Panc1 (cell line): ENCODE measurements around the gene NPSR1. TPM values are rescaled to one million over a fixed set of nuclear protein-coding genes. Genes with fewer than 3 reads are reported as not detected.

Source experiments
- ATAC-seq: fragments of 200-7000 bp; cut with Tn5 transposase; 2 replicates; pipeline ENCODE4 v1.9.1; 2020; ENCODE audit warnings: mild to moderate bottlenecking, moderate library complexity
- BruUV-seq: library from RNA; stranded (reverse); fragments of 400-500 nt; replicated peaks from 2 replicates; lab custom pipeline; 2021; lab: Mats Ljungman, UMichigan
- CTCF ChIA-PET: fragments of 300-600 bp; sonication (Branson Sonifier 250); formaldehyde crosslinking; loops from one replicate; lab custom pipeline; 2022; ENCODE audit warnings: antibody characterized with exemption; lab: Charles Lee
- POLR2A ChIA-PET: fragments of 300-600 bp; sonication (Branson Sonifier 250); formaldehyde crosslinking; loops from one replicate; lab custom pipeline; 2022; ENCODE audit warnings: antibody characterized with exemption; lab: Charles Lee
- DNase-seq: peaks from one replicate; pipeline ENCODE4 v3.0.0-alpha.2; 2010; ENCODE audit warnings: low read depth, low spot score
- H3K27ac ChIP-seq: 2 replicates; pipeline ENCODE4 v1.5.1; 2011; ENCODE audit warnings: mild to moderate bottlenecking, low read length, inconsistent platforms
- H3K27me3 ChIP-seq: fragments of 200-500 bp; sonication (Bioruptor generic); 2 replicates; pipeline ENCODE4 v1.6.0; 2014; ENCODE audit warnings: low read length, inconsistent platforms; ENCODE audit not compliant: control insufficient read depth, insufficient read depth
- H3K36me3 ChIP-seq: fragments of 200-500 bp; sonication (Bioruptor generic); 2 replicates; pipeline ENCODE4 v1.5.1; 2014; ENCODE audit warnings: inconsistent platforms, mild to moderate bottlenecking, low read length, moderate library complexity; ENCODE audit not compliant: control insufficient read depth, insufficient read depth
- H3K4me1 ChIP-seq: 2 replicates; pipeline ENCODE4 v1.5.1; 2011; ENCODE audit warnings: inconsistent platforms, mild to moderate bottlenecking, low read length, moderate library complexity; ENCODE audit not compliant: control insufficient read depth, insufficient read depth
- H3K4me3 ChIP-seq, 2 experiments: 2 replicates each; pipeline ENCODE4 v1.5.1; 2011 to 2012; ENCODE audit warnings: low read depth in 2 of 2, low read length in 2 of 2, mild to moderate bottlenecking in 2 of 2, inconsistent platforms in 1 of 2, moderate library complexity in 1 of 2
- H3K9me3 ChIP-seq: fragments of 200-500 bp; sonication (Bioruptor generic); 2 replicates; pipeline ENCODE4 v1.5.1; 2014; ENCODE audit warnings: low read depth, mild to moderate bottlenecking, inconsistent platforms, low read length, moderate library complexity; ENCODE audit not compliant: control insufficient read depth, insufficient read depth
- POLR2AphosphoS5 ChIP-seq: IDR thresholded peaks from 2 replicates; pipeline ENCODE4 v1.6.1; 2012; ENCODE audit warnings: mild to moderate bottlenecking, low read depth, low read length, moderate library complexity
- SIN3A ChIP-seq: IDR thresholded peaks from 2 replicates; pipeline ENCODE4 v1.6.1; 2012; ENCODE audit warnings: low read depth, mild to moderate bottlenecking, low read length, moderate library complexity, borderline replicate concordance; ENCODE audit not compliant: insufficient read depth
- TCF7L2 ChIP-seq: IDR thresholded peaks from 2 replicates; pipeline ENCODE4 v1.6.1; 2011; ENCODE audit warnings: mild to moderate bottlenecking, low read depth, low read length, inconsistent platforms
- in situ Hi-C: cut with HindIII; loops from 2 replicates; pipeline ENCODE4 v1.10.0; 2016; ENCODE audit warnings: low sequenced_read_pairs, low pct_unique_long_range_greater_than_20kb
- intact Hi-C: fragments of 100-400 bp; cut with micrococcal nuclease; formaldehyde crosslinking; loops from one replicate; pipeline ENCODE4 v1.10.0; 2022; ENCODE audit not compliant: unreplicated experiment
- total RNA-seq: library from RNA; stranded (reverse); gene quantifications from one replicate; pipeline ENCODE4 v1.2.1, GENCODE V29; 2021; ENCODE audit not compliant: unreplicated experiment
- TF ChIP-seq, protein P1 (sequence below): fragments of 450-650 bp; IDR thresholded peaks from 2 replicates; pipeline ENCODE4 v1.5.1; 2017; ENCODE audit warnings: mild to moderate bottlenecking
- TF ChIP-seq, protein P2 (sequence below), 2 experiments: IDR thresholded peaks; 2 replicates each; pipeline ENCODE4 v1.6.1; 2011 to 2012; ENCODE audit warnings: low read depth in 2 of 2, control low read depth in 1 of 2, low read length in 1 of 2, mild to moderate bottlenecking in 1 of 2, moderate library complexity in 1 of 2; ENCODE audit not compliant: insufficient read depth in 1 of 2

Gene NPSR1
- total RNA-seq, 1 experiment from 2014 or later: not detected

DNA sequence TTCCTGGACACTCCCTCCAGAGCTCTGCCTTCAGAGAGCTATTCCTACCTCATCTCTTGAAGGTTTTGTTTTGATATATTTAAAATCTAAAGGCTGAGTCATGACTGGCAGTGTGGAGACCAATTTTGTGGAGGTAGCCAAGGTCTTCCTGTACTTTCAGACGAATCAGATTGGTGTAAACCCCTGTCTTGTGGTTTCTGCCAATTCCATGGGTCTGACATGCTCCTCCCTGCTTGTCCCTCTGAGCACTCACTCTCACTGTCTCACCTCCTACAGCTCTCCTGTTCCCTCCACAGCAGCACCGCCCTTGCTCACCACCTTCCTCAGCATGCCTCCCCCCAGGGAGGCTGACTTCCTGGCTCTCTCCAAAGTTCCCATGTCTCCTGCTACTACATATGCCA, 179.8 kb downstream of the NPSR1 start:
- Histone ChIP-seq H3K27ac (no peak overlapping the region), H3K4me1 (no peaks in the 10 kb centered on the region), H3K36me3 (no peaks in the 10 kb centered on the region), H3K27me3 (no peaks in the 10 kb centered on the region), H3K4me3 (no peak overlapping the region), H3K9me3 (no peaks in the 10 kb centered on the region)
- ChIA-PET CTCF (no interaction called here), POLR2A (no interaction called here)
- TF ChIP-seq TCF7L2 (no peak), POLR2AphosphoS5 (no peak), SIN3A (no peak)
- TF ChIP-seq, protein P1, sequence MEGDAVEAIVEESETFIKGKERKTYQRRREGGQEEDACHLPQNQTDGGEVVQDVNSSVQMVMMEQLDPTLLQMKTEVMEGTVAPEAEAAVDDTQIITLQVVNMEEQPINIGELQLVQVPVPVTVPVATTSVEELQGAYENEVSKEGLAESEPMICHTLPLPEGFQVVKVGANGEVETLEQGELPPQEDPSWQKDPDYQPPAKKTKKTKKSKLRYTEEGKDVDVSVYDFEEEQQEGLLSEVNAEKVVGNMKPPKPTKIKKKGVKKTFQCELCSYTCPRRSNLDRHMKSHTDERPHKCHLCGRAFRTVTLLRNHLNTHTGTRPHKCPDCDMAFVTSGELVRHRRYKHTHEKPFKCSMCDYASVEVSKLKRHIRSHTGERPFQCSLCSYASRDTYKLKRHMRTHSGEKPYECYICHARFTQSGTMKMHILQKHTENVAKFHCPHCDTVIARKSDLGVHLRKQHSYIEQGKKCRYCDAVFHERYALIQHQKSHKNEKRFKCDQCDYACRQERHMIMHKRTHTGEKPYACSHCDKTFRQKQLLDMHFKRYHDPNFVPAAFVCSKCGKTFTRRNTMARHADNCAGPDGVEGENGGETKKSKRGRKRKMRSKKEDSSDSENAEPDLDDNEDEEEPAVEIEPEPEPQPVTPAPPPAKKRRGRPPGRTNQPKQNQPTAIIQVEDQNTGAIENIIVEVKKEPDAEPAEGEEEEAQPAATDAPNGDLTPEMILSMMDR: no peak
- TF ChIP-seq, protein P2, sequence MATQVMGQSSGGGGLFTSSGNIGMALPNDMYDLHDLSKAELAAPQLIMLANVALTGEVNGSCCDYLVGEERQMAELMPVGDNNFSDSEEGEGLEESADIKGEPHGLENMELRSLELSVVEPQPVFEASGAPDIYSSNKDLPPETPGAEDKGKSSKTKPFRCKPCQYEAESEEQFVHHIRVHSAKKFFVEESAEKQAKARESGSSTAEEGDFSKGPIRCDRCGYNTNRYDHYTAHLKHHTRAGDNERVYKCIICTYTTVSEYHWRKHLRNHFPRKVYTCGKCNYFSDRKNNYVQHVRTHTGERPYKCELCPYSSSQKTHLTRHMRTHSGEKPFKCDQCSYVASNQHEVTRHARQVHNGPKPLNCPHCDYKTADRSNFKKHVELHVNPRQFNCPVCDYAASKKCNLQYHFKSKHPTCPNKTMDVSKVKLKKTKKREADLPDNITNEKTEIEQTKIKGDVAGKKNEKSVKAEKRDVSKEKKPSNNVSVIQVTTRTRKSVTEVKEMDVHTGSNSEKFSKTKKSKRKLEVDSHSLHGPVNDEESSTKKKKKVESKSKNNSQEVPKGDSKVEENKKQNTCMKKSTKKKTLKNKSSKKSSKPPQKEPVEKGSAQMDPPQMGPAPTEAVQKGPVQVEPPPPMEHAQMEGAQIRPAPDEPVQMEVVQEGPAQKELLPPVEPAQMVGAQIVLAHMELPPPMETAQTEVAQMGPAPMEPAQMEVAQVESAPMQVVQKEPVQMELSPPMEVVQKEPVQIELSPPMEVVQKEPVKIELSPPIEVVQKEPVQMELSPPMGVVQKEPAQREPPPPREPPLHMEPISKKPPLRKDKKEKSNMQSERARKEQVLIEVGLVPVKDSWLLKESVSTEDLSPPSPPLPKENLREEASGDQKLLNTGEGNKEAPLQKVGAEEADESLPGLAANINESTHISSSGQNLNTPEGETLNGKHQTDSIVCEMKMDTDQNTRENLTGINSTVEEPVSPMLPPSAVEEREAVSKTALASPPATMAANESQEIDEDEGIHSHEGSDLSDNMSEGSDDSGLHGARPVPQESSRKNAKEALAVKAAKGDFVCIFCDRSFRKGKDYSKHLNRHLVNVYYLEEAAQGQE (IDR thresholded peaks at IDR 0.05; ENCODE audit: insufficient read depth in 1 of 2, low read depth in 2 of 2, low read length in 1 of 2): no peak
- DNase-seq (no peak), ATAC-seq (peak; percentile 46; the same call in 1 of the 2 replicates)
- in situ Hi-C loops: no loop called here
- BruUV-seq: no TSS peak
- intact Hi-C loops: no loop called here

DNA sequence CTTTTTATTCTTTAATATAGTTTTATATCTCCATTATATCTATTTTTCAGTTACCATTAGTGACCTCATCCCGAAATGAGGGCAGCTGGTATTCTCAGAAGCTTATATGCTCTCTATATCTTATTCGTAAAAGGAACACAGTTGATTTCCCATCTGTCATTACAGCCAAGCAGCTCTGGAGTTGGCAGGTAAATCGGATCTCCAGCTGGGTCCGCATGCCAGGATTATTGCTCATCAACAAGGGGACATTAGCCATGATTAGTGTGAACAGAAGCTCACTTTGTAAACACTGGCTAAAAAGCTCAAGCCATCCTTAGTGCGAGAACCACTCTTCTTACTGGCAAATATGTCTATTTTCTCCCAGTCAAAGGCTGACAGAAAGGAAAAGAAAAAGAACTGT, 180.3 kb downstream of the NPSR1 start:
- CTCF ChIA-PET: interaction anchor here (0.7 kb wide), 1 partner anchor 14 kb away, joined by 3 read pairs; no protein-coding TSS in a partner anchor
- Histone ChIP-seq H3K27me3 (no peaks in the 10 kb centered on the region), H3K4me3 (no peak overlapping the region), H3K27ac (no peak overlapping the region), H3K36me3 (no peaks in the 10 kb centered on the region), H3K9me3 (no peaks in the 10 kb centered on the region), H3K4me1 (no peaks in the 10 kb centered on the region)
- ATAC-seq: no peak
- POLR2A ChIA-PET: no interaction called here
- in situ Hi-C loops: no loop called here
- DNase-seq: no peak
- no peak for TF ChIP-seq TCF7L2
- no peak for TF ChIP-seq POLR2AphosphoS5
- TF ChIP-seq SIN3A: no peak
- TF ChIP-seq, protein P2 (IDR thresholded peaks at IDR 0.05; ENCODE audit: insufficient read depth in 1 of 2, low read depth in 2 of 2, low read length in 1 of 2): no peak
- TF ChIP-seq, protein P1: no peak
- intact Hi-C loops: no loop called here
- no TSS peak for BruUV-seq
